ENCODE measurements around the gene ITPR2. TPM values are rescaled to one million over a fixed set of nuclear protein-coding genes. Genes with fewer than 3 reads are reported as not detected.

The ITPR2 gene
- total RNA-seq, 1 donor: 77.7 TPM

- TF ChIP-seq CTCF (IDR thresholded peaks at IDR 0.05; ENCODE audit: insufficient read depth, low read depth, low read length): no peak
- H3K4me3 ChIP-seq (ENCODE audit: low read depth, low read length): no peak overlapping the region
- no peak for DNase-seq (ENCODE audit: low read depth)
Observed at GRCh38 chr12:26595806-26596205, 237.2 kb downstream of the ITPR2 start.

GRCh38 chr12:26580619-26581018 lies 252.4 kb downstream of the ITPR2 start:
- DNase-seq (ENCODE audit: low read depth): no peak
- no peak for TF ChIP-seq CTCF (IDR thresholded peaks at IDR 0.05; ENCODE audit: insufficient read depth, low read depth, low read length)

GRCh38 chr12:26576266-26576665 lies 256.7 kb downstream of the ITPR2 start:
- no peak for TF ChIP-seq CTCF (IDR thresholded peaks at IDR 0.05; ENCODE audit: insufficient read depth, low read depth, low read length)
- no peak overlapping the region for H3K4me3 ChIP-seq (ENCODE audit: low read depth, low read length)
- DNase-seq (ENCODE audit: low read depth): no peak

More at GRCh38 chr12:26580619-26581018, 252.4 kb downstream of the ITPR2 start:
- H3K4me3 ChIP-seq (ENCODE audit: low read depth, low read length): no peak overlapping the region

- TF ChIP-seq CTCF (IDR thresholded peaks at IDR 0.05; ENCODE audit: insufficient read depth, low read depth, low read length): no peak
- DNase-seq (ENCODE audit: low read depth): no peak
- no peak overlapping the region for H3K4me3 ChIP-seq (ENCODE audit: low read depth, low read length)
Observed at GRCh38 chr12:26573225-26573909, 259.6 kb downstream of the ITPR2 start.

DNA sequence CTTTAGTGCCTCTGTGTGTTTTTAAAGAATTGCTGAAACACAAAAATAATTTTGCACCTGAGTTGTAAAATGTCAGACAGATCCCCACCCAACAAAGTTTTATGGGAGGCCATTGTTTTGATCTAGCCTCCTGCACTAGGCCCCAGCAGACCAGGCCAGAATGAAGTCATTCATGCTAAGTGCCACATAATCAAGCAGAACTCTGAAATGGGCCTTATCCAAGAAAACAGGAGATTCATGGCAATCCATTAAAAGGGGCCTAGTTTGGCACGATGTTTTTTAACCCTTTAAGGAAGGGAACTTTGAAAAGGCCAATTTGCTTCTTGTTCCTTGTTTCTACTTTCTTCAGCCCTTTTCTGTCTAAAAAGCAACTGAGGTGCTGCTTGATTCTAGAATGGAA lies 260.9 kb downstream of the ITPR2 start:
- no peak for DNase-seq (ENCODE audit: low read depth)
- H3K4me3 ChIP-seq (ENCODE audit: low read depth, low read length): no peak overlapping the region
- no peak for TF ChIP-seq CTCF (IDR thresholded peaks at IDR 0.05; ENCODE audit: insufficient read depth, low read depth, low read length)

DNA sequence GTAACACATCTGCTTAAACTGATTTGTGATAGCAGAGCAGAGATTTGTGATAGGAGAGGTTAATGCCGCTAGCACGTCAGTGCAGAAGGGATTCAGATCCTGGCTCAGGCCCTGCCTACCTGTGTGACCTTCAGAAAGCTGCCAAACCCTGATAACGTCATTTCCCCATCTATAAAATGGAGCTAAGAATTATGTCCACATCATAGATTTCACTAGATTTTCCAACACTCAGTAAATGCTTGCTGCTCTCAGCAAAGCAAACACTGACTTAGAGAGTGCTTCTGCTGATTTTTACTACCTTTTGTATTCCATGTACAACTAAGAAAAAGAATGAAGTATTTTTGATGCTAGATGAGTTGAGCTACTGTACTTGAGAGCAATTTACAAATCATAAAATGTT lies 261.4 kb downstream of the ITPR2 start:
- H3K4me3 ChIP-seq (ENCODE audit: low read depth, low read length): no peak overlapping the region
- no peak for DNase-seq (ENCODE audit: low read depth)
- TF ChIP-seq CTCF (IDR thresholded peaks at IDR 0.05; ENCODE audit: insufficient read depth, low read depth, low read length): no peak

DNA sequence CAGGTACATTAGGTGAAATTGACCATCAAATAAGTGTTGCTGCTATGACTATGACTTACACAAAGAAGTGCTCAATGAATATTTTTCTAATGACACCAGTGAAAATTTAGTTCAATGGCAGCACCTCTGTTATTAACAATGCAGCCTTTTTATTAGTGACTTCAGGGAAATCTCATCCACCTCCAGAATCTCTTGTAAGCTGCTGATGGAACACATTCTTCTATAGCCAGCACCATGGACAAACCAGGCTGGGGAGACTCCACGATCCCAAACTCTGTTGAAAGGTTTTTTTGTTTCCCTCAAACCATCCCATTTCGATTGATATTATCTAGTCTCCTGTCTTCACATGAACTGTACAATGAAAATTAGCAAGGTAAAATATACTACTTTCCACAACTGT lies 265.9 kb downstream of the ITPR2 start:
- TF ChIP-seq CTCF (IDR thresholded peaks at IDR 0.05; ENCODE audit: insufficient read depth, low read depth, low read length): no peak
- H3K4me3 ChIP-seq (ENCODE audit: low read depth, low read length): no peak overlapping the region
- no peak for DNase-seq (ENCODE audit: low read depth)

All from fibroblast of villous mesenchyme (primary cell).